Activated naive CD4-positive, alpha-beta T cell treated with anti-CD3 and anti-CD28 coated beads, Interleukin-2, amount 10 ng/mL, durations not matched to agents 7 days and 5 days (primary cell): ENCODE data around the gene KIF13A.
A peak's percentile ranks its signal among the peaks of the same experiment; 100 is the strongest.

Source experiments
- CTCF ChIA-PET: fragments of 350-600 bp; sonication (Branson Sonifier 250); formaldehyde crosslinking; loops from one replicate; lab custom pipeline; 2021; ENCODE audit warnings: antibody characterized with exemption; lab: Charles Lee
- DNase-seq: peaks from one replicate; pipeline ENCODE4 v3.0.0-alpha.2; 2020
- H3K27ac Mint-ChIP-seq: one replicate; pipeline ENCODE4 v1.8.0; 2021; ENCODE audit warnings: mild to moderate bottlenecking, moderate library complexity, mixed read lengths
- H3K27me3 Mint-ChIP-seq: one replicate; pipeline ENCODE4 v1.8.0; 2021; ENCODE audit warnings: mild to moderate bottlenecking, mixed read lengths
- H3K36me3 Mint-ChIP-seq: one replicate; pipeline ENCODE4 v1.8.0; 2021; ENCODE audit warnings: mixed read lengths
- H3K4me1 Mint-ChIP-seq: one replicate; pipeline ENCODE4 v1.8.0; 2021; ENCODE audit warnings: mixed read lengths
- H3K4me3 Mint-ChIP-seq: one replicate; pipeline ENCODE4 v1.8.0; 2021; ENCODE audit warnings: mild to moderate bottlenecking, moderate library complexity, mixed read lengths
- H3K9me3 Mint-ChIP-seq: one replicate; pipeline ENCODE4 v1.8.0; 2021; ENCODE audit warnings: mixed read lengths

KIF13A gene

GRCh38 chr6:17724341-17724740 lies 263.1 kb downstream of the KIF13A start:
- H3K27ac Mint-ChIP-seq = no peak overlapping the region
- no peak for DNase-seq
- CTCF ChIA-PET = no interaction called here
- H3K4me1 Mint-ChIP-seq = no peaks in the 10 kb centered on the region
- H3K36me3 Mint-ChIP-seq = no peaks in the 10 kb centered on the region
- H3K9me3 Mint-ChIP-seq = peaks cover 3% of the 10 kb centered on the region
- H3K4me3 Mint-ChIP-seq = no peak overlapping the region
- peaks cover 11% of the 10 kb centered on the region for H3K27me3 Mint-ChIP-seq

GRCh38 chr6:17721671-17722070 lies 265.8 kb downstream of the KIF13A start:
- Mint-ChIP-seq H3K36me3 (no peaks in the 10 kb centered on the region), H3K27ac (no peak overlapping the region), H3K4me3 (no peak overlapping the region), H3K9me3 (no peaks in the 10 kb centered on the region), H3K27me3 (peaks cover 14% of the 10 kb centered on the region), H3K4me1 (no peaks in the 10 kb centered on the region)
- CTCF ChIA-PET = no interaction called here
- DNase-seq = no peak

GRCh38 chr6:17719323-17720041 lies 268.0 kb downstream of the KIF13A start:
- H3K4me1 Mint-ChIP-seq = peaks cover 9% of the 10 kb centered on the region
- peaks cover 20% of the 10 kb centered on the region for H3K27me3 Mint-ChIP-seq
- H3K27ac Mint-ChIP-seq = no peak overlapping the region
- no peak overlapping the region for H3K4me3 Mint-ChIP-seq
- DNase-seq = no peak
- no peaks in the 10 kb centered on the region for H3K36me3 Mint-ChIP-seq
- H3K9me3 Mint-ChIP-seq = no peaks in the 10 kb centered on the region
- CTCF ChIA-PET = no interaction called here

- H3K9me3 Mint-ChIP-seq = no peaks in the 10 kb centered on the region
- H3K36me3 Mint-ChIP-seq = no peaks in the 10 kb centered on the region
- CTCF ChIA-PET = interaction anchor here (2.0 kb wide), 1 partner anchor 88 kb away, joined by 4 read pairs; no protein-coding TSS in a partner anchor
- H3K4me1 Mint-ChIP-seq = peaks cover 15% of the 10 kb centered on the region
- H3K27ac Mint-ChIP-seq = no peak overlapping the region
- no peak for DNase-seq
- H3K27me3 Mint-ChIP-seq = peaks cover 9% of the 10 kb centered on the region
- H3K4me3 Mint-ChIP-seq = no peak overlapping the region
These were observed 271.2 kb downstream of the KIF13A start for GRCh38 chr6:17716221-17716620.

- CTCF ChIA-PET = interaction anchor here (0.6 to 2.4 kb wide), 4 partner anchors 13 to 377 kb away, joined by 3 to 17 read pairs (median 4); no protein-coding TSS in a partner anchor
- DNase-seq = peak; percentile 32
- Mint-ChIP-seq H3K4me1 (peaks cover 15% of the 10 kb centered on the region), H3K27ac (peak overlapping the region; percentile 80), H3K9me3 (no peaks in the 10 kb centered on the region), H3K4me3 (no peak overlapping the region), H3K36me3 (no peaks in the 10 kb centered on the region), H3K27me3 (peaks cover 9% of the 10 kb centered on the region)
These were observed 272.3 kb downstream of the KIF13A start for GRCh38 chr6:17714879-17715851.

GRCh38 chr6:17714177-17714576 lies 273.3 kb downstream of the KIF13A start:
- peaks cover 9% of the 10 kb centered on the region for H3K27me3 Mint-ChIP-seq
- no peak for DNase-seq
- CTCF ChIA-PET = interaction anchor here (0.6 to 2.4 kb wide), 3 partner anchors 12 to 378 kb away, joined by 3 to 17 read pairs (median 4); no protein-coding TSS in a partner anchor
- H3K36me3 Mint-ChIP-seq = peaks cover 3% of the 10 kb centered on the region
- H3K4me3 Mint-ChIP-seq = no peak overlapping the region
- no peaks in the 10 kb centered on the region for H3K9me3 Mint-ChIP-seq
- peaks cover 15% of the 10 kb centered on the region for H3K4me1 Mint-ChIP-seq
- no peak overlapping the region for H3K27ac Mint-ChIP-seq

- DNase-seq = no peak
- Mint-ChIP-seq H3K27me3 (peaks cover 9% of the 10 kb centered on the region), H3K4me1 (peaks cover 16% of the 10 kb centered on the region), H3K4me3 (no peak overlapping the region), H3K9me3 (no peaks in the 10 kb centered on the region), H3K27ac (no peak overlapping the region), H3K36me3 (peaks cover 12% of the 10 kb centered on the region)
- CTCF ChIA-PET = no interaction called here
These were observed 274.9 kb downstream of the KIF13A start for GRCh38 chr6:17712576-17712975.

- peaks cover 24% of the 10 kb centered on the region for H3K4me1 Mint-ChIP-seq
- no peaks in the 10 kb centered on the region for H3K9me3 Mint-ChIP-seq
- no peaks in the 10 kb centered on the region for H3K27me3 Mint-ChIP-seq
- no peak overlapping the region for H3K27ac Mint-ChIP-seq
- CTCF ChIA-PET = no interaction called here
- H3K4me3 Mint-ChIP-seq = no peak overlapping the region
- H3K36me3 Mint-ChIP-seq = peaks cover 16% of the 10 kb centered on the region
- no peak for DNase-seq
These were observed 277.1 kb downstream of the KIF13A start for GRCh38 chr6:17710331-17710730.

- no peak overlapping the region for H3K4me3 Mint-ChIP-seq
- H3K36me3 Mint-ChIP-seq = peaks cover 16% of the 10 kb centered on the region
- no peak for DNase-seq
- no peaks in the 10 kb centered on the region for H3K27me3 Mint-ChIP-seq
- H3K4me1 Mint-ChIP-seq = peaks cover 19% of the 10 kb centered on the region
- no peaks in the 10 kb centered on the region for H3K9me3 Mint-ChIP-seq
- CTCF ChIA-PET = interaction anchor here (0.7 kb wide), 1 partner anchor 125 kb away, joined by 3 read pairs; no protein-coding TSS in a partner anchor
- no peak overlapping the region for H3K27ac Mint-ChIP-seq
These were observed 278.0 kb downstream of the KIF13A start for GRCh38 chr6:17709476-17709875.
